ENCODE measurements around the gene HRH1. TPM values are rescaled to one million over a fixed set of nuclear protein-coding genes. Genes with fewer than 3 reads are reported as not detected.
A peak's percentile ranks its signal among the peaks of the same experiment; 100 is the strongest.

HRH1 gene
- total RNA-seq, 1 donor from 2014 or later: 6.2 TPM

DNA sequence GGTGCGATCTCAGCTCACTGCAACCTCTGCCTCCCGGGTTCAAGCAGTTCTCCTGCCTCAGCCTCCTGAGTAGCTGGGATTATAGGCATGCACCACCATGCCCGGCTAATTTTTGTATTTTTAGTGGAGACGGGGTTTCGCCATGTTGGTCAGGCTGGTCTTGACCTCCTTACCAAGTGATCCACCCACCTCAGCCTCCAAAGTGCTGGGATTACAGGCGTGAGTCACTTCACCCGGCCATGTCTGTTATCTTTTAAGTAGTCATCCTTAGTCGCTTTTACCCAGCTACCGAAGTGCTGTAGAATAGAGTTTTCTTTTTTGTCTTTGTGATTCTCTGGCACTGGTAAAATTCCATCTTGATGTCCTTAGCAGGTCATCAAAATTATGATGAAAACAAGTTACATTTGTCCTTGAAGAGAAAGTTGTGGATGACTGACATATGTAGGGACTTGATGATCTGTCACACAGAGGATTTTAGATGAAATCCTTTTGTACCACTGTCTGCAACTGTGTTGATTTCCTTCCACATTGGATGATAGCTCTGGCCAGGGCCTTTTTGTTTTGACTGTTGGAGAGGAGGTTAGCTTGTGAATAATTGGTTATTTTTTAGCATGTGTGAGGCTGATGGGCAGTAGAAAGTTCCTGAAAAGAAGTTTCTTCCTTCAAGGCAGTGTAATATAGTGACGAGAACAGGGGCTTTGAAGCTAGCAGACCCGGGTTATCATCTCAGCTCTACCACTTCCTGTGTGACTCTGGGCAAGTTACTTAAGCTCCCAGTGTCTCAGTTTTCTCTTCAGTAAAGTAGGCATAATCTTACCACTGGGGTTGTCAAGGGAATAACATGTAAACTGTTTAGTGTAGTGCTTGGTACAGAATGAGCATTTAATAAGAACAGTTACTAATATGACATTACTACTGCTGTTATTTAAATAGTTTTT is 136.7 kb downstream of the HRH1 start:
- H3K9me3 ChIP-seq: no peaks in the 10 kb centered on the region
- TF ChIP-seq, protein P1, sequence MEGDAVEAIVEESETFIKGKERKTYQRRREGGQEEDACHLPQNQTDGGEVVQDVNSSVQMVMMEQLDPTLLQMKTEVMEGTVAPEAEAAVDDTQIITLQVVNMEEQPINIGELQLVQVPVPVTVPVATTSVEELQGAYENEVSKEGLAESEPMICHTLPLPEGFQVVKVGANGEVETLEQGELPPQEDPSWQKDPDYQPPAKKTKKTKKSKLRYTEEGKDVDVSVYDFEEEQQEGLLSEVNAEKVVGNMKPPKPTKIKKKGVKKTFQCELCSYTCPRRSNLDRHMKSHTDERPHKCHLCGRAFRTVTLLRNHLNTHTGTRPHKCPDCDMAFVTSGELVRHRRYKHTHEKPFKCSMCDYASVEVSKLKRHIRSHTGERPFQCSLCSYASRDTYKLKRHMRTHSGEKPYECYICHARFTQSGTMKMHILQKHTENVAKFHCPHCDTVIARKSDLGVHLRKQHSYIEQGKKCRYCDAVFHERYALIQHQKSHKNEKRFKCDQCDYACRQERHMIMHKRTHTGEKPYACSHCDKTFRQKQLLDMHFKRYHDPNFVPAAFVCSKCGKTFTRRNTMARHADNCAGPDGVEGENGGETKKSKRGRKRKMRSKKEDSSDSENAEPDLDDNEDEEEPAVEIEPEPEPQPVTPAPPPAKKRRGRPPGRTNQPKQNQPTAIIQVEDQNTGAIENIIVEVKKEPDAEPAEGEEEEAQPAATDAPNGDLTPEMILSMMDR (IDR thresholded peaks at IDR 0.05): no peak
- H3K36me3 ChIP-seq: no peaks in the 10 kb centered on the region
- H3K27ac ChIP-seq: peak overlapping the region in 1 of 2 donors; percentile 86
- peaks cover 19 to 25% of the 10 kb centered on the region in 2 donors for H3K4me1 ChIP-seq
- no peak for DNase-seq (ENCODE audit: low spot score in 2 of 2)
- no peak overlapping the region for H3K4me3 ChIP-seq
- no peaks in the 10 kb centered on the region for H3K27me3 ChIP-seq
- intact Hi-C loops (cut with DNase I): no loop called here

DNA sequence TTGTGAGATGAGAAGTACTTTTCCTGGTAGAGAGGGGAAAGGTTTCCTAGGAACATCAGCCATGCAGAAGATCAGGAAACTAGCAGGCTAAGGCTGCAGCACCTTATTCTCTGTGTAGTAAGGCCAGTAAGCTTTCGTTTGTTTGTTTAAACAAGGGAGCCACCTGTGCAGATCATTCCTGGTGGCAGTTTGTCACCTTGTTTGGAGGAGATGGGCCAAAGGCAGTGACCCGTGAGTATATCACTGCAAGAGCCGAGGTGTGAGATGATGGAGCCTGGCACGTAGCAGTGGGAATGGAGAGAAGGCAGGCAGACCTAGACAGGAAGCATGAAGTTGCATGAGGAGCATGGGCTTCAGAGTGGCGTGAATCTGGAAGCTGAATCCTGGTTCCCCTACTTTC is 137.5 kb downstream of the HRH1 start:
- H3K4me1 ChIP-seq: peaks cover 18 to 24% of the 10 kb centered on the region in 2 donors
- no peaks in the 10 kb centered on the region for H3K9me3 ChIP-seq
- no peak overlapping the region for H3K4me3 ChIP-seq
- no peaks in the 10 kb centered on the region for H3K27me3 ChIP-seq
- TF ChIP-seq, protein P1 (IDR thresholded peaks at IDR 0.05): no peak
- no peaks in the 10 kb centered on the region for H3K36me3 ChIP-seq
- DNase-seq (ENCODE audit: low spot score in 2 of 2): no peak
- peak overlapping the region in 1 of 2 donors; percentile 28 for H3K27ac ChIP-seq
- intact Hi-C loops (cut with DNase I): no loop called here

DNA sequence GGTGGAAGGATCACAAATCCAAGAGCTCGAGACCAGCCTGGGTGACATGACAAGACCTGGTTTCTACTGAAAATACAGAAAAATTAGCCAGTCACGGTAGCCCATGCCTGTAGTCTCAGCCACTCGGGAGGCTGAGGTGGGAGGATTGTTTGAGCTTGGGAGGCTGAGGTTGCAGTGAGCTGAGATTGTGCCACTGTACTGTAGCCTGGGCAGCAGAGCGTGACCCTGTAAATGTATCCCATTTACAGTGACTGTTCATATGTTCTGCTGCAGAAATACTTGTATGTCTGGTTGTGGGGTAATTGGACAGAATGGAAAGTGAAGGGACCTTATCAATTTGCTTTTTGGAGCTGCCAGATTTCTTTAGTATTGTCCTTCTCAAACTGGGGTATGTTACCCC is 142.8 kb downstream of the HRH1 start:
- Histone ChIP-seq H3K27me3 (no peaks in the 10 kb centered on the region), H3K4me1 (no peaks in the 10 kb centered on the region), H3K4me3 (no peak overlapping the region), H3K36me3 (peaks cover 17 to 24% of the 10 kb centered on the region in 2 donors), H3K27ac (no peak overlapping the region), H3K9me3 (no peaks in the 10 kb centered on the region)
- intact Hi-C loops (cut with DNase I): no loop called here
- TF ChIP-seq, protein P1 (IDR thresholded peaks at IDR 0.05): no peak
- DNase-seq (ENCODE audit: low spot score in 2 of 2): no peak

DNA sequence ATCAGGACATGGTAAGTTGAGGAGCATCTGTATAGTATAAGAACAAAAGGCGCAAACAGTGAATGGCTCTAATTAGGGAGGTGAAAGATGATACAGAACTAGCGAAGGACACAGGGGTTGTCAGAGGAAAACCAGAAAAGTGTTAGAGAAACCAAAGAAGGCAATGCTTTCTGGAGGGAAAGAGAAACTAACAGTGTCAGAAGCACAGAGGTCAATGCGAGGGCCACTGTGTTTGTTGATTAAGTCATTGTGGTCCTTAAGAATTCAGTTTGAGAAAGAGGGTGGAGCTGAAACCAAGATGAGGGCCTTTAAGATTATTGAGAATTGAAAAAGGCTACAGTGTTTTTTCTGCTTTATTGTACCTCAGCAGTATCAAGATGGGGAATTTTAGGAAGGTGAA is 146.7 kb downstream of the HRH1 start:
- H3K4me1 ChIP-seq: peaks cover 0 to 3% of the 10 kb centered on the region in 2 donors
- no peak overlapping the region for H3K4me3 ChIP-seq
- no peaks in the 10 kb centered on the region for H3K27me3 ChIP-seq
- no peak for DNase-seq (ENCODE audit: low spot score in 2 of 2)
- no peak overlapping the region for H3K27ac ChIP-seq
- no peaks in the 10 kb centered on the region for H3K9me3 ChIP-seq
- peaks cover 17 to 33% of the 10 kb centered on the region in 2 donors for H3K36me3 ChIP-seq
- TF ChIP-seq, protein P1 (IDR thresholded peaks at IDR 0.05): no peak
- intact Hi-C loops (cut with DNase I): no loop called here

DNA sequence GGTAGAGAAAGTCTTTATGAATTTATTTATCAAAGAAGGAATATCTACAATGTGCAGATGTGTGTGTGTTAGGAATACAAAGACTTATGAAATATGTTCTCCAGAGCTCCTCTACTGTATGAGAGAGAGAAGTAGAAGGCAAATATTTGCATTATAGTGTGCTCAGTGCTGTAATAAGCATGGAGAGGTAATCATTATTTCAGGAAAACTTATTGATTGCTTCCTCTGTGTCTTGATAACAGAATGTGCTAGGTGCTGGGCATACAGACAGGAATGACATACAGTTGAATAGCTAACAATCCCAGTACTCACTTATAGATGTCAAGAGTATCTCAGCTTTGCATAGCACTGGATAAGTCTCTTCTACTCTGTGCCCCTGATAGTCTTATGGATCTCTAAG is 148.2 kb downstream of the HRH1 start:
- TF ChIP-seq, protein P1 (IDR thresholded peaks at IDR 0.05): no peak
- Histone ChIP-seq H3K36me3 (peaks cover 17 to 41% of the 10 kb centered on the region in 2 donors), H3K9me3 (no peaks in the 10 kb centered on the region), H3K4me1 (peaks cover 0 to 3% of the 10 kb centered on the region in 2 donors), H3K4me3 (no peak overlapping the region), H3K27me3 (no peaks in the 10 kb centered on the region), H3K27ac (no peak overlapping the region)
- no peak for DNase-seq (ENCODE audit: low spot score in 2 of 2)
- intact Hi-C loops (cut with DNase I): no loop called here
